NCI-H345 treated with DMSO at 0.1 percent for 48 hours (cell line): Measurements from ENCODE around the gene MSH3.
"Not testable (repeated sequence)": the region's sequence is repeated elsewhere in the genome, so short reads cannot be mapped to it uniquely, and the experiment has no call there.

Source experiments
- DNase-seq: peaks from one replicate; lab custom pipeline; 2025; ENCODE audit not compliant: unreplicated experiment; lab: John Stamatoyannopoulos, UW

MSH3 gene

GRCh38 chr5:80841026-80841797 lies 186.8 kb downstream of the MSH3 start:
- not testable (repeated sequence) for DNase-seq

- not testable (repeated sequence) for DNase-seq
Measured at GRCh38 chr5:80846422-80846821, 192.0 kb downstream of the MSH3 start.

GRCh38 chr5:80850168-80850567 lies 195.7 kb downstream of the MSH3 start:
- DNase-seq = not testable (repeated sequence)

GRCh38 chr5:80852331-80853245 lies 198.1 kb downstream of the MSH3 start:
- no peak for DNase-seq

GRCh38 chr5:80853413-80853812 lies 199.0 kb downstream of the MSH3 start:
- no peak for DNase-seq

GRCh38 chr5:80854583-80854982 lies 200.1 kb downstream of the MSH3 start:
- DNase-seq = no peak

- no peak for DNase-seq
Measured at GRCh38 chr5:80860924-80861613, 206.6 kb downstream of the MSH3 start.

- no peak for DNase-seq
Measured at GRCh38 chr5:80863708-80864107, 209.3 kb downstream of the MSH3 start.

GRCh38 chr5:80864109-80864508 lies 209.7 kb downstream of the MSH3 start:
- DNase-seq = no peak

GRCh38 chr5:80864706-80865435 lies 210.4 kb downstream of the MSH3 start:
- no peak for DNase-seq

GRCh38 chr5:80865551-80865950 lies 211.1 kb downstream of the MSH3 start:
- DNase-seq = no peak

GRCh38 chr5:80866371-80866770 lies 211.9 kb downstream of the MSH3 start:
- no peak for DNase-seq

GRCh38 chr5:80867233-80867632 lies 212.8 kb downstream of the MSH3 start:
- DNase-seq = no peak

GRCh38 chr5:80870442-80870841 lies 216.0 kb downstream of the MSH3 start:
- no peak for DNase-seq

GRCh38 chr5:80871541-80871961 lies 217.1 kb downstream of the MSH3 start:
- no peak for DNase-seq

- no peak for DNase-seq
Measured at GRCh38 chr5:80874162-80874561, 219.7 kb downstream of the MSH3 start.

- no peak for DNase-seq
Measured at GRCh38 chr5:80877592-80877991, 223.1 kb downstream of the MSH3 start.

- DNase-seq = no peak
Measured at GRCh38 chr5:80881726-80882125, 227.3 kb downstream of the MSH3 start.

GRCh38 chr5:80883390-80883789 lies 228.9 kb downstream of the MSH3 start:
- DNase-seq = not testable (repeated sequence)

- DNase-seq = no peak
Measured at GRCh38 chr5:80884086-80884813, 229.8 kb downstream of the MSH3 start.
